ENCODE results near the gene ZIC4.

Gene ZIC4

DNA sequence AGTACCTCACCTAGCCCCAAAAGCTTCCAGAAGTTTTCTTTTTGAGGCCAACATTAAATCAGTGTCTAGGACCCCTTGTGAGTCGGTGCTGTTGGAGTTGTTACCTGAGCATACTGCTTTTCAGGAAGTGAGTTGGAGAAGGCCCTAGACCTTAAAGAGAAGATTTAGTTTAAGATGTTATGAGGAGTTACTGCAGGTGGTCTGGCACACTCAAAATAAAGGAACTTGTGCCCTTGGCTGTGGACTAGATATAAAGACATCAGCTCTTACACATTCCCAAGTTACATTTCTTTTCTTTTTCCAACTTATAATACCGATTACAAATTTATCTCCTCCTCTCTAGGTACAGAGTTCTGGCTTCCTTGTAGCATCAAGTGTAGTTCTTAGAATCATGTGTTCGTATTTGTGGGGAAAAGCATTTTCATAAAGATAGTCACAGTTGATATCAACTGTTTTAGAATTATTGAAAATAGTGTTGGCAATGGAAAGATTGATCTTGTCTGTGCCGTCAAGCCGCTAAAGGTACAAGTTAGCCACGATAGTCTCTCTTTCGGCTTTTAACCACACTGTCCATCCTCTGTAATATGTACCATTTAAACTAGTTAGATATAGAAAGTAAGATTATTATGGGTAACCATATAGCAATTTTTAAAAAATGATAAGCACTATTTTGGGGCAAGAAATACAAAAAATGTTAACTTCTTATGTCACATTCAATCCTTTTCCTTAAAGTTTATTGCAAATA is 11.4 kb upstream of the ZIC4 start:
- no peak for DNase-seq

DNA sequence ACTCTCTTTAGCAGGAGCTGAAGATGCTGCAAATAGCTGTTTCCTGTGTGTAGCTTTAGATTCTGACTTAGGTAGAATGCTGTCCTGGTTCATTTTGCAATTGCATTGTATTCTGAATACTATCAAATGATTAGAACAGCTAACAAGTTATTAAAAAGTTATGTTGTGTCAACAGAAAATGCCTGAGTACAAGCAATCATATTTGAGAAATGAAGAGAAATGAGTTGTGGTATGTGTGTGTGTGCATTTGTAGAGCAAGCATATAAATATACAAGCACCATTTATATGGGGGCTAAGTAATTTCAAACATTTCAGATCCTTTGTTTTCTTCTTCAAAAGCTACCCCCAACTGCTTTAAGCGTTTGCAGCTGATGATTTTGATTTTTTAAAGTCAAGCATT is 10.6 kb upstream of the ZIC4 start:
- no peak for DNase-seq

DNA sequence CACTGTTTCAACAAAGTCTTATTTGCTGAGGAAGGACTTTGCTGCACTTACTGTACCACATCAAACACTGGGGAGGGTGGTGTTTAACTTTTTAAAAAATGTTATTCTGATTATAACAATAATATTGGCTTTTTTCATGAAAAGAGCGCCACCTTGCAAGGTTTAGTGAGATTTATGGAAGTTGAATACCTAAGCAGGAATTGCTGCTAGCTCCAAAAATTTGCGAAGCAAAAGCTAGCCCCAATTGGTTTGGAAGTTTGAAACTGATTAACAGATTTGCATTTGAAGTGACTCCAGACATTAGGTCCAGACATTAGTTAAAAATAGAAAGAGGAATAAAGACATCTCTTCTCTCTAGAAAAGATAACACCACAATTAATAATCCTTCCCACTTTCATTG is 9.5 kb upstream of the ZIC4 start:
- DNase-seq: no peak

DNA sequence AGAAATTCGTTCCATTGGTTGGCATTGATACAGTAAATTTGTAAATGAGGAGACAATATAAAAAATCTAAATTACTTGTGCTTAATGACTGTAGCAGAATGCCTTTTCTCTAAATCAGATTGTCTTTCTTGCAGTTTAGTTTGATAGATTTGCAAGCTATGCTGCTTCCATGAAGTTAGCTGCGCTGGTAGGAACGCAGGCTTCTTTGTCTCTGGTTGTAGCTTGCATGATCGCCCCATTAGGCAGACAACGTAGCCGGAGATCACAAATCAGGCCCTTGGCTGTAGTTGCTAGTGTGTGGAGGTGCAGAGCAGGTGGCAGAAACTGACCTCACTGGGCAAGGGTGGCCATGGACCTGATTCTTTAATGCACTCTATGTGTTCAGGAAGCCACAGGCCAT is 8.9 kb upstream of the ZIC4 start:
- no peak for DNase-seq

DNA sequence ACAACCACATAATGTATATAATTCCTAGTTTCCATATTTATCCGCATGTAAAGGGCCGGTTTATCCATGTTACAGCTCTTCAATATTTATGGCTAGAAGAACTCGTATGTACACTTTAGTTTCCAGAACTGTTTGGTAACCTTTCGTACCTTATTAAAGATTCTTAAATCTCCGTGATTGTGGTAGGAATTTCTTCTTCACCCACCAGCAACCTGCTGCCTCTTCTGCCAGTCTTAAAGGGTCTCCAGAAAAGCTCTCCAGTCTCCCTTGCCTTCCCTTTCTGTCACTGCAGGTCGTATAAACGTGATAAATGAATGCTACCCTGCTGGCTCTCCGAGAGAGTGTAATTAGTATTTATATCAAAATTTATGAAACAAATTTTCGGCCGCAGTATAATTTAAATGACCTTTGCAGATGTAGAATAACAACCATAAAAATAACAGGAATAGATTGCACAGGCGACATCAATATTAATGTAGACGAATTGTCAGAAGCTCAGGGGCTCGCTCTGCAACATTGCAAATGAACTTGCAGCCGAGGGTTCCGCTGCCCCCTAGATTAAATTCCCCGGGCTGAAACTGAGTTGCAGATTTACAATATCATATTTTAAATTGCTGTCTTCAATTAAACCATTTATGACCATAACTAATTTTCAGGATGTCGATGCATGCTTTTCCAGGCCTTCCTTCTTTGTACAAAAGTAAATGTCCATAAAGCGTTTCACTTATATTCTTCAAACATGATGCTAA is 8.2 kb upstream of the ZIC4 start:
- DNase-seq: no peak

DNA sequence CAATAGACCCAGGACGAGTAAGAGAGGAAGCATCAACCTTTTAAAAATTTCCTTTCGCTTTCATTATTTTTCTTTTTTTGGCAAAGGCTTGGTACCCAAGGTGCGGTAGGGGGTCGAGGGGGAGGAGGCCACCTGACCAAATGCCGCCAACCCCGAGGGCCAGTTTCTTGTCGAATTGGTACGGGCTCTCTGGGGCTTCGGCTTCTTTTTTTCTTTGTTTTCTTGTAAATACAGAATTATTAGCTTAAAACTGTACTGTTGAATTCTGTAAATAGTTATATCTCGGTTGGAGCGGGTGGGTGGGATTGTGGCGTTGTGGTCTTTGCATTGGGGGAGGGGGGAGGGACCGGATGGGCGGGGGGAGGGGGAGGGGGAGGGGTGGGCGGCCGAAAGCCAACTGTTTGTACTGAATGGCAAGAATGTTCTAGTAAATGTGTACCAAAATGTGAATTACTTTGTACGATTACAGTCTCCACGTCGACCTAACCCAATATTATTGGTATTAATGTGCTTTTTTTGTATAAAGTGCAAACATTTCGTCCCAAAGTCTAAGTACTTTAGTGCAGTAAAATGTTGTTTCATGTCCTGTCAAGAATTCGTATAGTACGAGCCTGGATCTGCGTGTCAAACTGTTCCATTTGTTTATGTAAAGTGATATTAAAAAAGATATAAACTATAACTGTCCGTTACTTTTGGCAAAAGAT is 7.5 kb upstream of the ZIC4 start:
- DNase-seq: no peak

DNA sequence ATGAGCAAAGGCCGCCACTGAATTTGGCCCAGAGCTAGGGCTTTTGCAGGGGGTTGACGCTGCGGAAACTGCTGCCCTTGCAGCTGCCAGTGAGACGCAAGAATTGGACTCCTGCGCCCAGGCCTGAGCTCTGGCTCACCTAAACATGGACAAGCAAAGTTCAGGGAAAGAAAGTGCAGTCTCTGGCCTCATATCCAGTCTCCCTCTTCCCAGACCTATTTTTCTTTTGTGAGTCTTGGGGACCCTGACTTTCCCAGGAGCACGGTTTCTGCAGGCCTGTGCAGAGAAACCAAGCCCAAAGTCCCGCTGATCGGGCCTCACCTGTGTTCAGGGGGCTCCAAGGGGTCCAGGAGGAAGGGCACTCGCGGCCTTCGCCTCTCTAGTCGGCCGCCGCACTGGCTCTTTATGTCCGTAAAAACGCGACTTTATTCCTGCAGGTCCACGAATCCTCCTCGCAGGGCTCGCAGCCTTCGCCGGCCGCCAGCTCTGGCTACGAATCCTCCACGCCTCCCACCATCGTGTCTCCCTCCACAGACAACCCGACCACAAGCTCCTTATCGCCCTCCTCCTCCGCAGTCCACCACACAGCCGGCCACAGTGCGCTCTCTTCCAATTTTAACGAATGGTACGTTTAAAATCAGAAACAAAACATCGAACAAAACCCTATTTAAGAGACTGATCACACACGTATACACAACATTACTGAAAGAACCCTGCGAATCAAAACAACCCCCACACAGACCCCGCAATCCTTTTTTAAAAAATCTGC is 6.8 kb upstream of the ZIC4 start:
- no peak for DNase-seq

DNA sequence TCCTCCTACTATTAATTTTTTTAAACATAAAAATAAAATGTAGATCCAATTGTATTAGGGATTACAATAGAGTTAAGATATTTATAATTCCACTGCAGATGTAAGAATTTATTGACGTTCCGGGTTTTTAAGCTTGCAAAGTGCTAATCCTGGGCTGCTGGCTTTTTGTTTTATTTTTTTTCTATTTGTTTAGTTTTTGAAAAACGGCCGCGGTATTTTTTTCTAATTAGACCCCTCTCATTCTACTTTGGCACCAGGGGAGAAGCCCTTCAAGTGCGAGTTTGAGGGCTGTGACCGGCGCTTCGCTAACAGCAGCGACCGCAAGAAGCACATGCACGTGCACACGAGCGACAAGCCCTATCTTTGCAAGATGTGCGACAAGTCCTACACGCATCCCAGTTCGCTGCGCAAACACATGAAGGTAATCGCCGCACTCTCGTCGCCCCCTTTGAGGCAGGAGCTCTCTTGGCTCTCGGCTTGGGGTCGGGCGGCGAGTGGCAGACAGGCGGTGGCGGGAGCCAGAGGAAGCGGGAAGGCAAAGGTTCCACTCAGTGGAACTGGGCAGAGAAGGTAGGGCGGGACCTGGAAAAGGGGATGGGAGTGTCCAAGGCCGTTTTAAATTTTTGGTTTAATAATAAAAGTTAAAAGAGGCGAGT is 6.0 kb upstream of the ZIC4 start:
- no peak for DNase-seq

DNA sequence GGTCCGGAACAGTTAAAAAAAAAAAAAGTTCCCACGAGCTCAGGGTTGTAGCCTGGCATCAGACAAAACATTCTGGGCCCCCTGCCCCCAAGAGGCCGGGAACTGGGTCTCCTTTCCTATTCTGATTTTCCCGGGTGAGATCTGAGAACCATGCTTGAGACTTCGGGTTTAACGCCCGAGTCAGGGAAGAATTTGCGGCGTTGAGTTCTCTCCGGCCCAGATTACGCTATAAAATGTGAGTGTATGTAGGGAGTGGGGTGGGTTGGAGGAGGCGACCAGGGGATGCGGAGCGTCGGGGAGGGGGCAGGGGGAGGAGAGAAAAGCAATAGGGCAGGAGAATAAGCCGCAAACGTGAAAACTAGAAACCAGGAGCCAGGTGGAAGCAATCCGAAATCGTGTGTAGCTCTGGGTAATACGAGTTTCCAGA is 5.5 kb upstream of the ZIC4 start:
- no peak for DNase-seq

DNA sequence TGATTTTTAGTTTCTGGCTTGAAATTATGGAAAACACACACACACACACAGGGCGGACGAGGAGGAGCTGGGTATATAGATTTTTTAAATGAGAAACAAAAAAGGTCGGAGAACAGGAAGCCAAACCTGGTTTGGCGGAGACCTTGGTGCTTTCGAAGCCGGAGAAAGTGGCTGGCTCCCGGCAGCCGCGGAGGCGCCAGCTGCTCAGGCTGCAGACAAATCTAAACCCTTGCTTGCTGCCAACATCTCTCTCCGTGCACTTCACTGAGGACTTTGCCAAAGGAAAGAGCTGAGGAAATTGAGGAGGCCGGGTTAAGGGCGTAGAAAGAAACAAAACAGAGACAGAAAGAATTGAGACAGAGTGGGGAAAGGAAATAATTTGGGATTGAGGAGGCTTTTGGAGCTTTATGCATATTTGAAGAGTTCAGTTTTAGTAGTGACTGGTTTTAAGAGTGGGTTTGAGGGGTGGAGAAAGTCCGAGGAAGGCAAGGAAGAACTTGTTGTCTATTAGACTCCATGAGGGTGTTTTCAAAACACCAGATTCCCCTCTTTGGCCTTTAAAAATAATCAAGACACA is 5.0 kb upstream of the ZIC4 start:
- no peak for DNase-seq

DNA sequence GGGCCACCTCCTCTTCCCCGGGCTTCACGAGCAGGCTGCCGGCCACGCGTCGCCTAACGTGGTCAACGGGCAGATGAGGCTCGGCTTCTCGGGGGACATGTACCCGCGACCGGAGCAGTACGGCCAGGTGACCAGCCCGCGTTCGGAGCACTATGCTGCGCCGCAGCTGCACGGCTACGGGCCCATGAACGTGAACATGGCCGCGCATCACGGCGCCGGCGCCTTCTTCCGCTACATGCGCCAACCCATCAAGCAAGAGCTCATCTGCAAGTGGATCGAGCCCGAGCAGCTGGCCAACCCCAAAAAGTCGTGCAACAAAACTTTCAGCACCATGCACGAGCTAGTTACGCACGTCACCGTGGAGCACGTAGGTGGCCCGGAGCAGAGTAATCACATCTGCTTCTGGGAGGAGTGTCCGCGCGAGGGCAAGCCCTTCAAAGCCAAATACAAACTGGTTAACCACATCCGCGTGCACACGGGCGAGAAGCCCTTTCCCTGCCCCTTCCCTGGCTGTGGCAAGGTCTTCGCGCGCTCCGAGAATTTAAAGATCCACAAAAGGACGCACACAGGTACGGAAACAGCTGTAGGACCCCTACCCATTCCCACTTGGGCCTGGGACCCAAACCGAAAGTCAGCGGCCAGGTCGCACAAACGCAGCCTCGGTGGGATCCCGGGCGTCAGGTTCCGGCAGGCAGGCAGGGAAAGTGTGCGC is 4.3 kb upstream of the ZIC4 start:
- no peak for DNase-seq

DNA sequence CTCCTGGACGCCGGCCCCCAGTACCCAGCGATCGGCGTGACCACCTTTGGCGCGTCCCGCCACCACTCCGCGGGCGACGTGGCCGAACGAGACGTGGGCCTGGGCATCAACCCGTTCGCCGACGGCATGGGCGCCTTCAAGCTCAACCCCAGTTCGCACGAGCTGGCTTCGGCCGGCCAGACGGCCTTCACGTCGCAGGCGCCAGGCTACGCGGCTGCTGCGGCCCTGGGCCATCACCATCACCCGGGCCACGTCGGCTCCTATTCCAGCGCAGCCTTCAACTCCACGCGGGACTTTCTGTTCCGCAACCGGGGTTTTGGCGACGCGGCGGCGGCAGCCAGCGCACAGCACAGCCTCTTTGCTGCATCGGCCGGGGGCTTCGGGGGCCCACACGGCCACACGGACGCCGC is 3.8 kb upstream of the ZIC4 start:
- DNase-seq: no peak

DNA sequence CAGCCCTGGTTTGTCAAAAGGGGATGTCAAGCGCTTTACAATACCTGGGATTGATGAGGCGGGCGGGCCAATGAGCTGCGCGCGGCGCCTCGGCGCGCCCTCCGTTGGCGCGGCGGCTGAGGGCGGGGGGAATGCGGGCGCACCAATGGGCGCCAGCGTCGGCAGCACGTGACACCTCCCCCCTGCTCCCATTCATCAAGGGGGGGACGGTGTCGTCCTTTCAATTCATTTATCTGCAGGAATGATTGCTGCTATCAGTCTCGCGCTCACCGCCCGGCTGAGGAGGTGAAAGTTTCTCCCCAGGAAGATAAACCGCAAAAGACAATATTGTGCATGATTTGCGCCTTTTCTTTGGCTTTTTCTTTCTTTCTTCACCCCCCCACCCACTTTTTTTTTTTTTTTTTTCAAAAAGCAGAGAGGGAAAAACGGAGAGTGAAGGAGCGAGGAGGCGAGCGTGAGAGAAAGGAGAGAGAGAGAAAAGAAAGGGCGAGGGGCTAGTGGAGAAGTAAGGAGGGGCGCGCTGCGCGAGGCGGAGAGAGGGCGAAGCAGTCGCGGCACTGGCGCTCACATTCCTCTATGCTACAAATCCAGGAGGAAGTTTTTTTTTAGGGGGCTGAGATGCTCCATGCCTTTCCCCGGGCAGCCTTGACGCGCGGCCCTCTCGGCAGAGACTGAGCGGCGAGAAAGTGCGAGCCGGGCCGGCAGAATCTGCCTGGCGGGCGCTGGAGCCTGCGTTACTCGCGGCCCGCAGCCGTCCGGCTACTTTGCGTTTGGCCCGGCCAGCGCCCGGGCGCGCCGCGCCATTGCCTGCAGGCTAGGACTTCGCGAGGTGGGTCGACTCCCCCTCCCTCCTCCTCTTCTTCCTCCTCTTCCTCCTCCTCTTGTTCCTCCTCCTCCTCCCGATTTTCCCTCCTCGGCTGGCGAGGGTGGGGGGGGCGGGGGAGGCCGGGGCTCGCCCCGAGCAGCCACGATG is 3.1 kb upstream of the ZIC4 start, which contains the start of gene ZIC1:
TSS of gene ZIC1 (plus strand) at position 223 of the 973 bp plus-strand sequence. CDS start at position 971, 748 bp downstream.
- no peak for DNase-seq

DNA sequence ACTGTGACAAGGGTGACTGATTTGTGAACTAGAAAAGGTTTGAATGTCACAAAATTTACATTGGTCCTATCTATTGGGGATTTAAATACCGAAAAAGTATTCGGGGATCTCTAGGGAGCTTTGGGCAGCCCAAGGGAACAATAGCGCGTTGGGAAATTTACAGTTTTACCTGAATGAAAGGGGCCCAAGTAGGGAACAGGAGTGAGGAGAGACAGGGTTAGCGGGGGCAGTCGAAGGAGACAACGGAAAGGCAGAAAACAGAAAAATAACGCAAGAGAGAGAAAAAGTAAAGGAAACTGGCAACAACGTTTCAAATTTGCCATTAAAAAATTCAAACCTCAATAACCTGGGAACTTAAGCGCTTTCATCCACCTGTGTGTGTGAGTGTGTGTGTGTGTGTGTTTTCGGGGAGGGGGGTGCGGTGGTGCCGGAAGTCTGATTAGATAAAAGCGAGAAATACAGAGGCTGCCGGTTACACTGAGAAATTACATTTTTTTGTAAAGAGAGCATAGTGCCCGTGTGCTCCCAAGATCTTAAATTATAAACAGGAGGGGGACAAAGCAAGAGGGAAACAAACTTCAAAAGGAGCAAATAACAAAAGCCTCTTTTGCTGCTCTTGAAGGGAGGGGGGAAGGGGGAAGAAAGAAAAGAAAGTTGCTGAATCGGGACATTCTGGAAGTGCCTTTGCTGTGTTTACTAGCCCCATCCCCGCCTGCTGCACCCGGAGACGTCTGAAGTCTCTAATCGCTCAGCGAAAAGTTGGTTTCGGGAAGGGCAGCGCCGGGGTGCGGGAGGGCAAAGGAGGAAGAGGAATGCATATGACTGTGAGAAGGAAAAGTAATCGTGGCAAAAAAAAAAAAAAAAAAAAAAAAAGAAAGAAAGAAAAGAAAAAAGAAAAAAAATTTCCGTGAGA is 2.1 kb upstream of the ZIC4 start:
- DNase-seq: no peak

DNA sequence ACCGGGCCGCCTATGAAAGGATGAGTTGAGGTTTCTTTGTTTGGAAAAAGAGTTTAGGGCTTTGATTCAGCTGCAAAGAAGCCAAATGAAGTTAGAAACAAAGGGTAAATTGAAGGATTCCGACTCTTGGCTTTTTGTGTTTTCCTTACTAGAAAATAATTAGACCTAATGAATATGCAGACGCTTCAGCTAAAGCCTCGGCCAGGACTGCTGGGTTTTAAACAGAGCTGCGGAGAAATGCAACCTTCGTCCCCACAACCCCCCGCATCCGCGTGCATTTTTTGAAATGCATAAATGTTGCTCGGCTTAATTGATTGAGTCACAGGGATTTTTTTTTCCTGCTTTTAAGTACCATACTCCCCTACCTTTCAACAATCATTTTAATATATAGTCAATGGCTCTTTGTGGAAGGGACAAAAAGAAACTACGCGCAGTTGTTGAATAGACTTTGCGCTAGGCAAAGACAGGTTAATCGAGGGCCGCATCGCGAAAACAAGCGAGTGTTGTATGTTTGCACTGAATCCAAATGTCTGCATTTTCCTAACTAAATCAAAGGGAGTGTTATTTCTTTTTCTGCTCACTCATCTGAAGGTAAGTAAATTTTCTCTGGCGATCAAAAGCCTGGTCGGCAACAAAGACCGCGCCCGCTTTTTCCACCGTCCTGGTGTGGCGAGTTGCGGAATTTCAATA is 1.3 kb upstream of the ZIC4 start:
- no peak for DNase-seq

DNA sequence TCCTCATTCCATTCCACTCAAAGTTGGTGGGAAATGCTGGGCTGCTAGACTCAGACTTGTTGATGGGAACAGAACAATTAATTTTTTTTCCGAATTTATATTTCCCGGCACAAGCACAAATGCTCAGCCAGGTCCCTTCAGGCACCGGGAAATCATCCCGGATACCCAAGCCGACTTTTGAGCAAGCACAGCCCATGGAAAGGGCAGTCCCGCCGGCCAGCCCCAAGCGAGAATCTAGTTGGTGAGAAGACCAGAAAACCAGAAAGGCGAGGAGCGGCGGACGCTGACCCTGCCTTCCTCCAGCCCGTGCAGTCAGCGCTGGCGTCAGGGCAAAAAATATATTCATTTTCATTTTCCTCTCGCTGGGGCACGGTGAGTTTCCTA is 763 bp upstream of the ZIC4 start:
- no peak for DNase-seq

DNA sequence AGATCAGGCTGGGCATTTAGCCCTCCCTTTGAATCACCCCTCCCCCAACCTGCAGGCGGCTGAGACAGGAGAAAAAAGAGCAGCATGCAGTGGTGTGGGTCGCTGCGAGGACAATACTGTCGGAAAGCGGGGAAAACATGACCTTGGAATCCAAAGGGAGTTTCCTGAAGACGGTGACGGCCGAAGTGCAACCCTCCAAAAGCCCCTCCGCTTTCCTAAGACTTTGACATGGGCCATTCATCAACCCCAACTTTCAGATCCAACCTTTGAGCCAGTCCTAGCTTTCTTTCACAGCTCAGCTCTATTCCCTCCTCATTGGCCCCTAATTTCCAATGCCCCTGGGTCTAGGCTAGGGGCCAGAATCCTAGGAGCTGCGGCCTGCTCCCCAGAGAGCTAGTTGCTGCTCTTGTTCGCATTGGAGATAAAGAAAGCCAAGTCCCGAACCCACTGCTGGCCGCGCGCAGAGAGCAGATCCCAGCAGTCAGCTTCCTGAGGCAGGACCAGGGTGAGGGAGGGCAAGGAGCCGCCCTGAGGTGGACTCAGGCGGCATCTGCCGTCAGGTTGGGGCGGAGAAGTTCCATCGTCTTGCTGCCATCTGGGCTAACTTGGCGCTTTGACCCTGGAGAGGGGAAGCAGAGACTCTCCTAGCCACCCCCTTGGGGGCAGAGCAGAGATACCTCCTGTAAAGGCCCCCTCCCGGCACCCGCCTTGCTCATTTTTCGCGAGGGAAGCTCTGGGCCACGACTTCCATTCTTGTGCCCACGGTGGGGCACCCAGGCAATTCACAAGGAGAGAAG is 914 bp downstream of the ZIC4 start:
- no peak for DNase-seq

DNA sequence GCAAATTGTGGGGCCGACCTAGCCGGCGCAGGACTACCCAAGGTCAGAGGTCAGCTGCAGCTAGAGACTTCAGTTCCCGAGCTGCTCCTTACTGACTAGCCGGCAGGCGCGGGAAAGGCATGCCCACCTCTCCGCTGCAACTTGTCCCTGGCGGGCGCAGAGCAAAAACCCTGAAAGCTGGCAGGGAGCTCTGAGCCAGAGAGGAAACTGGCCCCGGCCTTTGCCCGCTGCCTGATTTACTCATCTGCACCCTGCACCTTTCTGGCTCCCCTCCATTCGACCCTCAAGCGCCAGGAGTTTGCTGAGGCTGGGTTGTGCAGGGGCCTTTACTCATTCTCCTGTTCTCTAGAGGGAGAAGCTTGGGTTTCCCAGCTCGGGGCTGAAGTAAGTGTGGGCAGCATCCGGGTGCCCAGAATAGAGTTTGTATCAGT is 1.5 kb downstream of the ZIC4 start:
- no peak for DNase-seq
